Measurements from ENCODE around the gene MVB12B. TPM values are rescaled to one million over a fixed set of nuclear protein-coding genes. Genes with fewer than 3 reads are reported as not detected.
A peak's percentile ranks its signal among the peaks of the same experiment; 100 is the strongest.
"Not testable (repeated sequence)": the region's sequence is repeated elsewhere in the genome, so short reads cannot be mapped to it uniquely, and the experiment has no call there.

The MVB12B gene, protein sequence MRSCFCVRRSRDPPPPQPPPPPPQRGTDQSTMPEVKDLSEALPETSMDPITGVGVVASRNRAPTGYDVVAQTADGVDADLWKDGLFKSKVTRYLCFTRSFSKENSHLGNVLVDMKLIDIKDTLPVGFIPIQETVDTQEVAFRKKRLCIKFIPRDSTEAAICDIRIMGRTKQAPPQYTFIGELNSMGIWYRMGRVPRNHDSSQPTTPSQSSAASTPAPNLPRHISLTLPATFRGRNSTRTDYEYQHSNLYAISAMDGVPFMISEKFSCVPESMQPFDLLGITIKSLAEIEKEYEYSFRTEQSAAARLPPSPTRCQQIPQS
- 10 to 100 TPM; 17.4 to 19.9 TPM for total RNA-seq

DNA sequence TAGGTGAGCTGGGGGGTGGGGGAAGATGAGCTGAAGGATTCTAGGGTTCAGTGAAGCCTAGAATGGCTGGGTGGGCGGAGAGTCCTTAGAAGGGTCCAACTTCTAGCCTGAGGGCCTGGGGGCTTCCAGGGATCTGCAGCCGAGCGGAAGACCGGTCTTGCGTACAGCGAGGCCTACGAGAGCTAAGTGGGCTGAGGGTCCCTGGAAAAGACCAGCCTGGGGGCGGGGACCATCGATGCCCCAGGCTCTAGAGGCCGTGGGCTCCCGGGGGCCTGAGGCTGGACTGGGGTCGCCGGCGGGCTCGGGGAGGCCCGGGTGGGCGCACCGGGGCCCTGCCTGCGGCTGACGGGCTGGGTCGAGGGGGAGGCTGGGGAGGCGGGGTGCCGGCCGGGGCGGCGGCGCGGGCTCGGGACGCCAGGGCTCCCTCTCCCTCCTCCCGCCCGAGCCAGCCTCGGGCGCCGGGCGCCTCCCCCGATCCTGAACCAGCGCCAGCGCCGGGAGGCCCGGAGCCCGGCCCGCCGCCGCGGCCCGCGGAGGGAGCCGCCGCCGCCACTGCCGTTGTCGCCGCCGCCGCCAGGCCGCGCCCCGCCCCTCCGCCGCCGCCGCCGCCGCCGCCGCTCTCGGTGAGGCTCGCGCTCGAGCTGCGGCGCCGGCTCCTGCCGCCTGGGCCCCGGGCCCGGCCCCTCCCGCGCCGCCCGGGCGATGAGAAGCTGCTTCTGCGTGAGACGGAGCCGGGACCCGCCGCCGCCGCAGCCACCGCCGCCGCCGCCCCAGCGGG lies at the start of gene MVB12B:
Gene MVB12B (plus strand): TSS at position 602 of the 778 bp plus-strand sequence. CDS start 101 bp downstream, at position 703.
- Mint-ChIP-seq H3K9me3 (ENCODE audit: insufficient read depth) (peaks cover 14% of the 10 kb centered on the region), H3K27ac (peak within 1 kb of the TSS; percentile 83)
- peak; percentile 66 for ATAC-seq

DNA sequence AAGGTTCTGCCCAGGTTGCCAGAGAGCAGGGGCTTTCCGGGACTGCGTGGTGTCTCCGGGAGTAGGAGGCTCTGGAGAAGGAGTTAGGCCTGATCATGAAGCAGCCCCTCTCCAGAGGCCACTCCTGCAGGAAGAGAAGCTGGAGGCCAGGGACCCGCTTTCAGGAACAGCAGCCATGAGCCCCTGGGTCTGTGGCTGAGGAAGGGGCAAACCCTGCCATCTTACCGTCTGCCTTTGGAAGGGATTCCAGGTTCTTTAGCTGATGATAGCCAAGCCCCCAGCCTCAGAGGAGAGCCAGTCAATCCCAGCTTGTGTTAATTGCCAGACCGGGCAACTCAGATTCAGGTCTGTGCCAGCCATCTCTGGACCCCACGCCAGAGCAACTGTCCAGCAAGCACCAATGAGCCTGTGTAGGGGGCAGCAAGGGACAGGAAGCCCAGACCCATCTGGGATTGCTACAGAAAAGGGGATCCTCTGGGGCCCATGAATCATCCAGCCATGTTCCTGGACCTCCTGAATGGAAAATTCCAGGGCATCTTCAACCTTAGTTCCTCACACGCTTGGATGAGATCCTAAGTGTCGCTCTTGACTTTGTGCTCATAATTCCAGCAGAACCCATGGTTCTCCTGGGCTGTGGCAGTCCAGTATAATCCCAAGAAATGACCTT lies 42.7 kb upstream of the MVB12B start:
- ATAC-seq = no peak
- no peaks in the 10 kb centered on the region for H3K4me1 Mint-ChIP-seq (ENCODE audit: low read depth)
- POLR2A ChIA-PET = no interaction called here

More for the DNA sequence above, at the start of gene MVB12B:
- H3K4me3 Mint-ChIP-seq = peak within 1 kb of the TSS; percentile 77
- ChIA-PET POLR2A (interaction anchor here (1.3 to 2.4 kb wide), 2 partner anchors 9 to 71 kb away, joined by 4 to 8 read pairs; no protein-coding TSS in a partner anchor), CTCF (interaction anchor here (0.6 to 5.2 kb wide), 8 partner anchors 9 to 165 kb away, joined by 3 to 67 read pairs (median 4); no protein-coding TSS in a partner anchor)
- DNase-seq = peak; percentile 40
- H3K27me3 Mint-ChIP-seq (ENCODE audit: low read depth) = peaks cover 2% of the 10 kb centered on the region
- H3K36me3 Mint-ChIP-seq (ENCODE audit: low read depth) = peaks cover 22% of the 10 kb centered on the region
- H3K4me1 Mint-ChIP-seq (ENCODE audit: low read depth) = peaks cover 49% of the 10 kb centered on the region

DNA sequence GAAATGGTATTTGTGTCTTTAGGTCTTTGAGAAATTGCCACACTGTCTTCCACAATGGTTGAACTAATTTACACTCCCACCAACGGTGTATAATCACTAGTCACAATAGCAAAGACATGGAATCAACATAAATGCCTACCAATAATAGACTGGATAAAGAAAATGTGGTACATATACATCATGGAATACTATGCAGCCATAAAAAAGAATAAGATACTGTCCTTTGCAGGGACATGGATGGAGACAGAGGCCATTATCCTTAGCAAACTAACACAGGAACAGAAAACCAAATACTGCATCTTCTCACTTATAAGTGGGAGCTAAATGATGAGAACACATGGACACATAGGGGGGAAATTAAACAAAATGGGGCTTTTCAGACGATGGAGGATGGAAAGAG lies 41.0 kb upstream of the MVB12B start:
- POLR2A ChIA-PET = not testable (repeated sequence)

More for the DNA sequence above, 42.7 kb upstream of the MVB12B start:
- Mint-ChIP-seq H3K27ac (no peak overlapping the region), H3K36me3 (ENCODE audit: low read depth) (no peaks in the 10 kb centered on the region), H3K4me3 (no peak overlapping the region), H3K9me3 (ENCODE audit: insufficient read depth) (peaks cover 4% of the 10 kb centered on the region), H3K27me3 (ENCODE audit: low read depth) (peaks cover 23% of the 10 kb centered on the region)
- DNase-seq = no peak
- CTCF ChIA-PET = no interaction called here

DNA sequence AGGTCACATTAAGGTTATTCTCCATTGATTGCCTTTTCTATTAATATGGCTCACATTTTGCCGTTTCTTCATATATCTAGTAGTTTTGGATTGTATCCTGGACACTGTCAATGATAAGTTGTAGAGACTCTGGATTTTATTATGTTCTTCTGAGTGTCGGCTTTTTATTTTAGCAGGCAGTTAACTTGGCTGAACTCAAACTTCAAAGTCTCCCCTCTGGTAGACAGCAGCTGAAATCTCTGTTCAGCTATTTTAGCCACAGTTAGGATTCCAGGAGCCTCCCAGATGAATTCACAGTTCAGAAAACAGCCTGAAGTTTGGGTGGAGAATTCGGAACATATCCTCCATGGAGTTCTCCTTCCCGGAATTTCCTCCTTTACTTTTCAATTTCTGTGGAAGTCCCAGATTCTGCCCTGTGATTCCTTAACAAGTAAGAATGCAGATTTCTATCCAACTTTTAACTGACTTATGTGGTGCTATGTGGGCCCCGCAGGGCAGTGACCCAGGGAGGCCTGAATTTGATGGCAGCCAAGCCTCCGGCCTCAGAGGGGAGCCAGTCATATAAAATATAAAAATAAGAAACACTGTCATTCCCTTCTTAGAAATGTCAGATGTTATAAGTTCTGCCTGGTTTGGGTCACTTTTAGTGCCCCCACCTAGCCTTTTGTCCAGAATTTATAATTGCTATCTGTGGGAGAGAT lies 39.3 kb upstream of the MVB12B start:
- no peaks in the 10 kb centered on the region for H3K9me3 Mint-ChIP-seq (ENCODE audit: insufficient read depth)
- H3K36me3 Mint-ChIP-seq (ENCODE audit: low read depth) = no peaks in the 10 kb centered on the region
- ChIA-PET CTCF (interaction anchor here (1.1 kb wide), 1 partner anchor 141 kb away, joined by 3 read pairs; no protein-coding TSS in a partner anchor), POLR2A (no interaction called here)
- ATAC-seq (no peak), DNase-seq (no peak)
- no peaks in the 10 kb centered on the region for H3K4me1 Mint-ChIP-seq (ENCODE audit: low read depth)
- H3K27me3 Mint-ChIP-seq (ENCODE audit: low read depth) = peaks cover 18% of the 10 kb centered on the region
- no peak overlapping the region for H3K27ac Mint-ChIP-seq
- no peak overlapping the region for H3K4me3 Mint-ChIP-seq

More for the DNA sequence above, 41.0 kb upstream of the MVB12B start:
- peaks cover 13% of the 10 kb centered on the region for H3K27me3 Mint-ChIP-seq (ENCODE audit: low read depth)
- ATAC-seq; H3K4me1 Mint-ChIP-seq (ENCODE audit: low read depth); H3K4me3 Mint-ChIP-seq; H3K36me3 Mint-ChIP-seq (ENCODE audit: low read depth); DNase-seq; CTCF ChIA-PET; H3K27ac Mint-ChIP-seq; H3K9me3 Mint-ChIP-seq (ENCODE audit: insufficient read depth): not testable (repeated sequence)

DNA sequence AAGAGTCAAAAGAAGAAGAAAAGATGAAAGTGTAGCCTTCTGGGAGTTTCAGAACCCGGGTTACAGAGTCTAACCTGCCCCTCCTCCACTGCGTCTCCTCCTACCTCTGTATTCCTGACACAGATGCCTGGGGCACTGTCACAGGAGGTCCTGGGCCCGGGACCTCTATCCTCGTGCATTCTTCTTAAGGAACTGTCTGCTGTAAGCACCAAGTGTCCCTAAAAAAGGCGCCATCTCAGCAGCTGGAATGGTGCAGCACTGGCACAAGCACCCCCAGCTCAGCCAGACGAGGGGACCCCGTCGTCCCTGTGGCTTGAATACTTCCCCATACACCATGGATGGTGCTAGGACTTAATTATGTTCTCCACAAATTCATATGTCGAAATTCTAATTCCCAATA lies 35.8 kb upstream of the MVB12B start:
- no peaks in the 10 kb centered on the region for H3K9me3 Mint-ChIP-seq (ENCODE audit: insufficient read depth)
- H3K27ac Mint-ChIP-seq = no peak overlapping the region
- peak; percentile 13 for DNase-seq
- H3K4me1 Mint-ChIP-seq (ENCODE audit: low read depth) = no peaks in the 10 kb centered on the region
- ChIA-PET POLR2A (interaction anchor here (0.6 kb wide), 1 partner anchor 928 kb away, joined by 5 read pairs; no protein-coding TSS in a partner anchor), CTCF (interaction anchor here (1.2 kb wide), 1 partner anchor 11 kb away, joined by 4 read pairs; no protein-coding TSS in a partner anchor)
- H3K27me3 Mint-ChIP-seq (ENCODE audit: low read depth) = peaks cover 17% of the 10 kb centered on the region
- H3K36me3 Mint-ChIP-seq (ENCODE audit: low read depth) = no peaks in the 10 kb centered on the region
- ATAC-seq = no peak
- H3K4me3 Mint-ChIP-seq = no peak overlapping the region

DNA sequence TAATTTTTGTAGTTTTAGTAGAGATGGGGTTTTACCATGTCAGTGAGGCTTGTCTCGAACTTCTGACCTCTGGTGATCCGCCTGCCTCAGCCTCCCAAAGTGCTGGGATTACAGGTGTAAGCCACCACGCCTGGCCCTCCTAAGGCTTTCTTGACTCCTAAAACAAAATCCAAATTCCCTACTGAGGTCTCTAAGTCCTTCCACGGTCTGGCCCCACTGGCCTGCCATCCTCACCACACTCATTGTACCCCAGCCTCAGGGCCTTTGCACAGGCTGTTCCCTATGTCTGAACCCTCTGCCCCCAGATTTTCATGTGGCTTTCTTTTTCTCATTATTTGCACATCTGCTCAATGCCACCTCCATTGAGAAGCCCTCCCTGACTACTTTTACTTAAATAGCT lies 34.7 kb upstream of the MVB12B start:
- Mint-ChIP-seq H3K9me3 (ENCODE audit: insufficient read depth) (no peaks in the 10 kb centered on the region), H3K4me1 (ENCODE audit: low read depth) (no peaks in the 10 kb centered on the region), H3K27ac (no peak overlapping the region), H3K4me3 (no peak overlapping the region), H3K27me3 (ENCODE audit: low read depth) (peaks cover 17% of the 10 kb centered on the region), H3K36me3 (ENCODE audit: low read depth) (no peaks in the 10 kb centered on the region)
- ATAC-seq = no peak
- CTCF ChIA-PET = interaction anchor here (1.2 kb wide), 1 partner anchor 10 kb away, joined by 4 read pairs; no protein-coding TSS in a partner anchor
- POLR2A ChIA-PET = no interaction called here
- DNase-seq = peak; percentile 3

DNA sequence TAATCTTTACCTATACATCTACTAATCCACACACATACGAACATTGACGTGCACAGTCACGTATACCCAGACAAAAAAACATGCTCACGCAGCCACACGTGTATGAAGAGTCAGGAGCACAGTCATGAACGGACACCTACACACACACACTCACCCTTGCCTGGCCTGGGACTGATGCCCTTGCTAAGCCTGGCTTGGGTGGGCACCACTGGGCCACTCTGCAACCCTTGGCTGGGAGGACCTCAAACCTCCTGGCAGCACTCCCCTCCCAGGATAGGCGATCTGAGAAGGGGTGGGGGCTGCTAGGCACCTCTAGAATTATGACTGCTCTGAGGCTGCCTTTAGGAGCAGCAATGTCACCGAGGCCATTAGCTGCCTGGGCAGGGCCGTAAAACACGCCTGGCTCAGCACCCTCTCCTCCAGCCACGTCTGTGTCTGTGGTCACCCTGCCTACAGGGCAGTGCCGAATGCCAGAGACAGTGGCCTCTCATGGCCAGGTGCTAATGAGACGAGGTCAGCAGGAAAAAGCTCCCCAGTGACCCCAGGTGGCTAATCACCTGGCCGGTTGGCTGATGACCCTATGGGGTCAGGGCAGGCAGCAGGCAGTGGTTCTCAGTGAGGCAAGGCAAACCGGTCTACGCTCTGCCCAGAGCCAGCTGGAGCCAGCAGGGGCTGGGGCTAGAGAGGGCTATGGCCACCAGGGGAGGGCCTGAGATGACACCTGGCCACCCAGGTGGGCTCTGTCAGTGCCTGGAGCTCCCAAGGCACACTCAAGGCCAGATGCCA lies 33.7 kb upstream of the MVB12B start:
- H3K36me3 Mint-ChIP-seq (ENCODE audit: low read depth) = no peaks in the 10 kb centered on the region
- no peak overlapping the region for H3K4me3 Mint-ChIP-seq
- H3K4me1 Mint-ChIP-seq (ENCODE audit: low read depth) = no peaks in the 10 kb centered on the region
- no peaks in the 10 kb centered on the region for H3K9me3 Mint-ChIP-seq (ENCODE audit: insufficient read depth)
- POLR2A ChIA-PET = no interaction called here
- no peak overlapping the region for H3K27ac Mint-ChIP-seq
- peaks cover 16% of the 10 kb centered on the region for H3K27me3 Mint-ChIP-seq (ENCODE audit: low read depth)
- DNase-seq (peak; percentile 17), ATAC-seq (no peak)
- CTCF ChIA-PET = interaction anchor here (0.9 to 1.2 kb wide), 4 partner anchors 9 to 885 kb away, joined by 3 to 5 read pairs (median 4); no protein-coding TSS in a partner anchor

DNA sequence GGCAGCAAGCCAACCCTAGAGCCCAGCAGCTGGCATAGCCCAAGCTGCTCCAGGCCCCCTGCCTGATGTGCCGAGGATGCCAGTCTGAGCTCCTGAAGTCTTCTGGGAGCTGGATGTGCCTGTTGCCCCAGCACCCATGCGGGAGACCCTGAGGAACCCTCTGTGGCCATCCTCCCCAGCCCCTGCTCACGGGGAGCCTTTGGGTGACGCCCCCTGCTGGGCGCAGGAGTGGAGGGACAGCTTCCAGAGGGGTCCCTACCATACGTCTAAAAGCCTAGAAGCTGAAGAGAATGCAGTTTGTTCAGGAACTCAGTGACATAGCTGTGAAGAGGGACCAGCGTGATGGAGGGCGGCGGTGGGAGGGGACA lies 33.1 kb upstream of the MVB12B start:
- Mint-ChIP-seq H3K27ac (no peak overlapping the region), H3K4me3 (no peak overlapping the region), H3K27me3 (ENCODE audit: low read depth) (peaks cover 16% of the 10 kb centered on the region), H3K9me3 (ENCODE audit: insufficient read depth) (no peaks in the 10 kb centered on the region), H3K36me3 (ENCODE audit: low read depth) (no peaks in the 10 kb centered on the region), H3K4me1 (ENCODE audit: low read depth) (no peaks in the 10 kb centered on the region)
- DNase-seq (peak; percentile 20), ATAC-seq (no peak)
- CTCF ChIA-PET = interaction anchor here (0.7 to 1.2 kb wide), 7 partner anchors 9 to 886 kb away, joined by 3 to 7 read pairs (median 4); no protein-coding TSS in a partner anchor
- POLR2A ChIA-PET = no interaction called here

DNA sequence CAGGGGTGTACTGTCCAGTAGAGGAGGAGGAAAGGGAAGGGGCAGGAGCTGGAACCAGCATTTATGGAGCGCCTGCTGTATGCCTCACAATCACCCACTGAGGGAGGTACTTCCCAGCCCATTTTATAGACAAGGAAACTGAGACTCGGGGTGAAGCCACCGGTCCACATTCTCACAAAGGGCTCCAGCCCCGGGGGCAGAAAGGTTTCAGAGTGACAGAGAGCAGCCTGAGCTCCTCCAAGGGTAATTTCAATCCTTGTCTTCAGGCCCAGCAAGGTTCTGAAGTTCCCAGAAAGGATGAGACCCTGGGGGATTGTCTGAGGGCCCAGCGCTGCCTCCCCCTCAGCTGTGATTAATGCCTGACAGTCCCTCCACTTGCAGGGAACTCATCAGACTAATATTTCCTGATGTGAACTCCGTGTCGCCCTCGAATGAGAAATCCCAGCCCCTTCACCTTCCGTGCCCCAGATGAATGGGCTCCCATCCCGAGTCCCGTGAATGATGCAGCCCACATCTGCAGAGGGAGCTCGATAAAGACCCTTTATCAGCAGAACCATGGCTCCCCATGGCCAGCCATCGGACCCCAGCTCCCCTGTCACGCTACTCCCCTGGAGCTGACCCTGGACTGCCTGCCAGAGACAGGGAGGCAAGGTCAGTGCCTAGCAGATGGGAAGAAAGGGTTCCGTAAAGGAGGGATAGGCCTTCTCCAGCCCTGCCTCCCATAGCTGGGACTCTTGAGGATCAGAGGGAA lies 32.1 kb upstream of the MVB12B start:
- POLR2A ChIA-PET = no interaction called here
- Mint-ChIP-seq H3K36me3 (ENCODE audit: low read depth) (no peaks in the 10 kb centered on the region), H3K4me3 (no peak overlapping the region), H3K27me3 (ENCODE audit: low read depth) (peaks cover 15% of the 10 kb centered on the region), H3K9me3 (ENCODE audit: insufficient read depth) (no peaks in the 10 kb centered on the region), H3K27ac (no peak overlapping the region), H3K4me1 (ENCODE audit: low read depth) (no peaks in the 10 kb centered on the region)
- CTCF ChIA-PET = interaction anchor here (0.7 to 1.2 kb wide), 4 partner anchors 33 to 197 kb away, joined by 3 to 7 read pairs (median 4); no protein-coding TSS in a partner anchor
- DNase-seq (peak; percentile 12), ATAC-seq (no peak)

DNA sequence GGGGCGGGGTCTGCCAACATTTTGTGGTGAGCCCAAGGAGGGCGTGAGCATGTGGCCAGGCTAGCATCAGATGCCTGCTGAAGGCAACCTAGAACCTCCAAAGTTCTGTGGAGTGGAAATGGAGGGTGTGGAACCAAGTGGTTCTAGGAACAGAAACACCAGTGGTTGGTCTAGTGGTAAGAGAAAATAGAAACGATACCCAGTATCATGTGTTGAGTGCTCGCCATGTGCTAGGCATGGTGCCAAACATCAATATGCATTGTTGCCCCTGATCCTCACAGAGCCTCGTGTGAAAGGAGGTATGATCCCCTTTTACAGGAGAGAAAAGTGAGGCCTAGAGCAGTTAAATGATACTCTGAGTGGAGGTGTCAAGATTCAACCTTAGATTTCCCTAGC lies 31.5 kb upstream of the MVB12B start:
- no peak for ATAC-seq
- no peaks in the 10 kb centered on the region for H3K9me3 Mint-ChIP-seq (ENCODE audit: insufficient read depth)
- no peak overlapping the region for H3K4me3 Mint-ChIP-seq
- H3K27ac Mint-ChIP-seq = no peak overlapping the region
- no peaks in the 10 kb centered on the region for H3K36me3 Mint-ChIP-seq (ENCODE audit: low read depth)
- ChIA-PET CTCF (no interaction called here), POLR2A (no interaction called here)
- H3K27me3 Mint-ChIP-seq (ENCODE audit: low read depth) = peaks cover 16% of the 10 kb centered on the region
- peak; percentile 10 for DNase-seq
- no peaks in the 10 kb centered on the region for H3K4me1 Mint-ChIP-seq (ENCODE audit: low read depth)

Measured in activated CD8-positive, alpha-beta T cell treated with anti-CD3 and anti-CD28 coated beads, Interleukin-2, amount 10 ng/mL, durations not matched to agents 7 days and 5 days (primary cell).